GM23338 (cell line): ENCODE measurements around the gene GCN1. TPM values are rescaled to one million over a fixed set of nuclear protein-coding genes. Genes with fewer than 3 reads are reported as not detected.

Experiments used
- ATAC-seq: fragments of 200-7000 bp; cut with Tn5 transposase; 3 replicates; pipeline ENCODE4 v1.9.1; 2020
- DNase-seq: peaks from one replicate; pipeline ENCODE4 v3.0.0-alpha.2; 2015; ENCODE audit warnings: low spot score
- H2AFZ ChIP-seq: fragments of 200-600 bp; sonication (generic); 2 replicates; pipeline ENCODE4 v1.8.0; 2016; ENCODE audit warnings: antibody characterized with exemption, mild to moderate bottlenecking, moderate library complexity
- H3F3A ChIP-seq: fragments of 200-600 bp; sonication (generic); replicated peaks from 2 replicates; pipeline ENCODE4 v1.8.0; 2017; ENCODE audit warnings: antibody characterized with exemption, mixed run types, low read depth
- H3K27ac ChIP-seq: fragments of 200-600 bp; sonication (generic); 2 replicates; pipeline ENCODE4 v1.6.1; 2016; ENCODE audit warnings: low read depth
- H3K27me3 ChIP-seq: fragments of 200-600 bp; sonication (generic); 2 replicates; pipeline ENCODE4 v1.8.0; 2016; ENCODE audit warnings: mild to moderate bottlenecking, mixed run types, moderate library complexity; ENCODE audit not compliant: insufficient read depth
- H3K36me3 ChIP-seq: fragments of 200-600 bp; sonication (generic); 2 replicates; pipeline ENCODE4 v1.8.0; 2016; ENCODE audit warnings: mild to moderate bottlenecking; ENCODE audit not compliant: insufficient read depth
- H3K4me1 ChIP-seq: fragments of 200-600 bp; sonication (generic); 2 replicates; pipeline ENCODE4 v1.8.0; 2016; ENCODE audit warnings: mild to moderate bottlenecking, moderate library complexity; ENCODE audit not compliant: insufficient read depth
- H3K4me2 ChIP-seq: fragments of 200-600 bp; sonication (generic); 2 replicates; pipeline ENCODE4 v1.7.1; 2017; ENCODE audit warnings: mixed run types
- H3K4me3 ChIP-seq: fragments of 200-600 bp; sonication (generic); 2 replicates; pipeline ENCODE4 v1.6.1; 2016; ENCODE audit warnings: mixed run types
- H3K79me2 ChIP-seq: fragments of 200-600 bp; sonication (generic); replicated peaks from 2 replicates; pipeline ENCODE4 v1.8.0; 2017; ENCODE audit warnings: mild to moderate bottlenecking; ENCODE audit not compliant: insufficient read depth
- H3K9me2 ChIP-seq: fragments of 200-600 bp; sonication (generic); 2 replicates; pipeline ENCODE4 v1.8.0; 2017; ENCODE audit not compliant: insufficient read depth
- H4K20me1 ChIP-seq: fragments of 200-600 bp; sonication (generic); replicated peaks from 2 replicates; pipeline ENCODE4 v1.8.0; 2017; ENCODE audit warnings: mild to moderate bottlenecking; ENCODE audit not compliant: insufficient read depth
- H3K27ac Mint-ChIP-seq: 2 replicates; pipeline ENCODE4 v1.8.0; 2020; ENCODE audit warnings: inconsistent platforms, mild to moderate bottlenecking, moderate library complexity, mixed read lengths
- H3K27me3 Mint-ChIP-seq: 3 replicates; pipeline ENCODE4 v1.8.0; 2022; ENCODE audit warnings: low read depth, mild to moderate bottlenecking, moderate library complexity, mixed read lengths, inconsistent platforms; ENCODE audit not compliant: insufficient read depth, poor library complexity
- H3K36me3 Mint-ChIP-seq: 3 replicates; pipeline ENCODE4 v1.8.0; 2021; ENCODE audit warnings: low read depth, mild to moderate bottlenecking, inconsistent platforms, moderate library complexity, mixed read lengths
- H3K4me1 Mint-ChIP-seq: 3 replicates; pipeline ENCODE4 v1.8.0; 2020; ENCODE audit warnings: mild to moderate bottlenecking, inconsistent platforms, mixed read lengths
- H3K4me3 Mint-ChIP-seq: 3 replicates; pipeline ENCODE4 v1.8.0; 2021; ENCODE audit warnings: moderate library complexity, mild to moderate bottlenecking, inconsistent platforms, mixed read lengths
- H3K9me3 Mint-ChIP-seq: 3 replicates; pipeline ENCODE4 v1.8.0; 2020; ENCODE audit warnings: moderate library complexity, mild to moderate bottlenecking, inconsistent platforms, mixed read lengths
- CREB1 ChIP-seq: fragments of 250-450 bp; sonication (Bioruptor Pico); IDR thresholded peaks from 2 replicates; pipeline ENCODE4 v1.5.0; 2020; ENCODE audit warnings: low read depth, mild to moderate bottlenecking, moderate library complexity
- EZH2 ChIP-seq: fragments of 200-600 bp; sonication (generic); IDR thresholded peaks from one replicate; pipeline ENCODE4 v1.8.0; 2017; ENCODE audit warnings: antibody characterized with exemption, mild to moderate bottlenecking, low read depth; ENCODE audit not compliant: unreplicated experiment
- EZH2phosphoT487 ChIP-seq: fragments of 200-600 bp; sonication (generic); IDR thresholded peaks from one replicate; pipeline ENCODE4 v1.8.1; 2018; ENCODE audit warnings: antibody characterized with exemption; ENCODE audit not compliant: unreplicated experiment
- JUNB ChIP-seq: IDR thresholded peaks from one replicate; pipeline ENCODE4 v1.6.1; 2016; ENCODE audit warnings: antibody characterized with exemption; ENCODE audit not compliant: unreplicated experiment
- NANOG ChIP-seq: IDR thresholded peaks from 2 replicates; pipeline ENCODE4 v1.6.1; 2016; ENCODE audit warnings: antibody characterized with exemption, borderline replicate concordance
- POLR2AphosphoS5 ChIP-seq: IDR thresholded peaks from 2 replicates; pipeline ENCODE4 v1.6.1; 2016; ENCODE audit warnings: antibody characterized with exemption, low read depth
- REST ChIP-seq: IDR thresholded peaks from one replicate; pipeline ENCODE4 v1.6.1; 2018; ENCODE audit warnings: antibody characterized with exemption; ENCODE audit not compliant: unreplicated experiment
- STAT1 ChIP-seq: IDR thresholded peaks from one replicate; pipeline ENCODE4 v1.6.1; 2016; ENCODE audit warnings: antibody characterized with exemption; ENCODE audit not compliant: unreplicated experiment
- ZNF114 ChIP-seq: fragments of 250-450 bp; sonication (Bioruptor Pico); IDR thresholded peaks from 2 replicates; pipeline ENCODE4 v1.5.0; 2020; ENCODE audit warnings: mild to moderate bottlenecking, moderate library complexity
- ZNF331 ChIP-seq: fragments of 250-450 bp; sonication (Bioruptor Pico); IDR thresholded peaks from 2 replicates; pipeline ENCODE4 v1.5.0; 2020; ENCODE audit warnings: low read depth, mild to moderate bottlenecking, moderate library complexity
- polyA plus RNA-seq: library from polyadenylated mRNA; unstranded; fragments of >200 nt; fragmentation: Nextera tagmentation; extraction: Ambion mirVana; gene quantifications from 2 replicates; pipeline ENCODE4 v1.2.1, GENCODE V29; 2016
- total RNA-seq: library from RNA; depleted of rRNA; stranded (reverse); fragments of >200 nt; shearing (Covaris generic); gene quantifications from 2 replicates; pipeline ENCODE4 v1.2.3, GENCODE V29; 2014
- TF ChIP-seq, protein P1 (sequence below): IDR thresholded peaks from 2 replicates; pipeline ENCODE4 v1.6.1; 2016; ENCODE audit warnings: antibody characterized with exemption
- TF ChIP-seq, protein P2 (sequence below), 2 experiments: fragments of 200-600 bp in 1 of 2; sonication (generic) in 1 of 2; conservative IDR thresholded peaks; 2 replicates each; pipeline versions ENCODE4 v1.5.1 to v1.6.1; 2016 to 2017; ENCODE audit warnings: antibody characterized with exemption in 2 of 2, low read depth in 2 of 2, mild to moderate bottlenecking in 2 of 2, moderate library complexity in 1 of 2

Gene GCN1
- total and polyA plus RNA-seq, 2 experiments from 2014 or later = 18.0 to 177 TPM

GRCh38 chr12:120158351-120158750 is 36.2 kb downstream of the GCN1 start (continued):
- TF ChIP-seq, protein P1, sequence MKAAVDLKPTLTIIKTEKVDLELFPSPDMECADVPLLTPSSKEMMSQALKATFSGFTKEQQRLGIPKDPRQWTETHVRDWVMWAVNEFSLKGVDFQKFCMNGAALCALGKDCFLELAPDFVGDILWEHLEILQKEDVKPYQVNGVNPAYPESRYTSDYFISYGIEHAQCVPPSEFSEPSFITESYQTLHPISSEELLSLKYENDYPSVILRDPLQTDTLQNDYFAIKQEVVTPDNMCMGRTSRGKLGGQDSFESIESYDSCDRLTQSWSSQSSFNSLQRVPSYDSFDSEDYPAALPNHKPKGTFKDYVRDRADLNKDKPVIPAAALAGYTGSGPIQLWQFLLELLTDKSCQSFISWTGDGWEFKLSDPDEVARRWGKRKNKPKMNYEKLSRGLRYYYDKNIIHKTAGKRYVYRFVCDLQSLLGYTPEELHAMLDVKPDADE = no peak
- TF ChIP-seq STAT1 (no peak), EZH2phosphoT487 (no peak)

DNA sequence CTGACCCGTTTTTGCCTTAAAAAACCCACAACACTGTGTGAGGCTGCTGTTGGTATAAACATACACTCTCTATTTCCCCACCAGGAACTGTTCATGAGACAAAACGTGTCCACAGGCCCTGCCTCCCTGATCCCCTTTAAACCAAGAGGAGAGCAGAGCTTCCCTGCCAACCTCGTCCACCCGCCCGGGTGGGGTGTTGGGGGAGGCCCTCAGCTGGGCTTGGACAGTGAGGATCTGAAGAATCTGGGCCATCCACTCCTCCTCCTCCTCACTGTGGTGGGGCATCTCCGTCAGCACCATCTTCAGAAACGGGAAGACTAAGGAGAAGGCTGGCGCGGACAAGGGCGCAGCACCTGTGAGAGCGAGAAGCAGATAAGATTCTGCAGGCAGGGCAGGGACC is 36.8 kb downstream of the GCN1 start:
- no peaks in the 10 kb centered on the region for H3K79me2 ChIP-seq
- no peaks in the 10 kb centered on the region for H3K4me1 Mint-ChIP-seq
- no peak for ATAC-seq
- no peak overlapping the region for H3K27ac ChIP-seq
- no peak overlapping the region for H3K4me2 ChIP-seq
- H3K9me3 Mint-ChIP-seq = no peaks in the 10 kb centered on the region; the same call in 2 of the 3 replicates
- H3F3A ChIP-seq = 0 out of 2 replicates have a peak, but pooled peaks cover 7% of the 10 kb centered on the region
- no peak overlapping the region for H3K4me3 Mint-ChIP-seq
- no peak overlapping the region for H3K4me3 ChIP-seq
- no peak overlapping the region for H2AFZ ChIP-seq
- H3K27me3 Mint-ChIP-seq = no peaks in the 10 kb centered on the region
- H3K36me3 Mint-ChIP-seq = peaks cover 95% of the 10 kb centered on the region
- peaks cover 64% of the 10 kb centered on the region for H3K36me3 ChIP-seq
- H4K20me1 ChIP-seq = 0 out of 2 replicates have a peak, but pooled peaks cover 5% of the 10 kb centered on the region
- no peaks in the 10 kb centered on the region for H3K4me1 ChIP-seq
- H3K27ac Mint-ChIP-seq = no peak overlapping the region
- TF ChIP-seq ZNF331 = no peak
- no peak for DNase-seq
- H3K27me3 ChIP-seq = no peaks in the 10 kb centered on the region
- no peaks in the 10 kb centered on the region for H3K9me2 ChIP-seq

DNA sequence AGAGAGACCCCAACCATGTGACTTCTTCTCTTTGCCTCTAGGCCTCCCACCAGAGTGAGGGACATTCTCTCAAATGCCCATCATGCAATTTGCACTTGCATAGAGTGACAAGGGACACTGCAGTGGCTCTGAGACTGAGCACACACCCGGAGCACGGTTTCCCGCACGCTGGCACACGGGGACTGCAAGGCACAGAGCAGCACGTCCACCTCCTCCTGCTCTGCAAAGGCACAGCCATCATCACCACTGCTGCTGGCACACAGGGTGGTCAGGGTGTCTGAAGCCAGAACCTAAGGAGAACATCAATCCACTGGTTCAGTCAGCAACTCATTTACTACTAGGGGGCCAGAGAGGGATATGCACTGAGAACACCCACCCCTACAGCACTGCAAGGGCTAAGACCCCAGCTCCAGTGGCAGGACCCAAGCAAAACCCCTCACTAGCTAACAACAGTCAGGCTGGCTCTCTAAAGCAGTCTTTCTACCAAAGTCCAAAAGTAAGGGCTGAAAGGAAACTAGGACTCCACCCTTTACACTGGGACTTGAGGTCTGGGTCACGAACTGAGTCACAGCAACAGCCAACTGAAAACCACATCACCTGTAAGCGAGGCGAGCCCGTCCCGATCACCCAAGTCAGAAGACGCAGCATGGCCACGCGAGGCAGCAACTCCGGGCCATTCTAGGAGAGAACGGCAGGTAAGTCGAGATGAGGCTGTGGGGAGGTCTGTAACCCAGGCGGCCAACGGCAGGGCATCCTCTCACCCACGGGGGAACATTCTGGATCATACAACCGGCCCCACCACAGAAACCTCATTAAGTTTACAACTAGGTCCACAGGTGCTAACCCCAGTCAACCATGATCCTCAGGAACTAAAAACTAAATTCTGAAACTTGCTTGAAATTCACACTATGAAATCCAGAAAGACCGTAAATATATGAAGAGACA is 37.9 kb downstream of the GCN1 start:
- Mint-ChIP-seq H3K27ac (no peak overlapping the region), H3K4me3 (no peak overlapping the region), H3K4me1 (no peaks in the 10 kb centered on the region), H3K36me3 (peaks cover 91% of the 10 kb centered on the region), H3K9me3 (no peaks in the 10 kb centered on the region; the same call in 2 of the 3 replicates), H3K27me3 (no peaks in the 10 kb centered on the region)
- DNase-seq (no peak), ATAC-seq (no peak)
- 0 out of 2 replicates have a peak, but pooled peaks cover 8% of the 10 kb centered on the region for H3F3A ChIP-seq
- H3K4me2 ChIP-seq = no peak overlapping the region
- no peaks in the 10 kb centered on the region for H3K4me1 ChIP-seq
- H3K4me3 ChIP-seq = no peak overlapping the region
- 0 out of 2 replicates have a peak, but pooled peaks cover 5% of the 10 kb centered on the region for H4K20me1 ChIP-seq
- no peaks in the 10 kb centered on the region for H3K9me2 ChIP-seq
- H2AFZ ChIP-seq = no peak overlapping the region
- H3K79me2 ChIP-seq = no peaks in the 10 kb centered on the region
- H3K27me3 ChIP-seq = no peaks in the 10 kb centered on the region
- no peak overlapping the region for H3K27ac ChIP-seq
- peaks cover 56% of the 10 kb centered on the region for H3K36me3 ChIP-seq
- TF ChIP-seq POLR2AphosphoS5 (no peak), REST (no peak), CREB1 (CRISPR knock-in tag) (no peak), JUNB (no peak), ZNF114 (CRISPR knock-in tag) (no peak), EZH2 (no peak), ZNF331 (no peak), EZH2phosphoT487 (no peak), NANOG (no peak), STAT1 (no peak)
- TF ChIP-seq, protein P2, sequence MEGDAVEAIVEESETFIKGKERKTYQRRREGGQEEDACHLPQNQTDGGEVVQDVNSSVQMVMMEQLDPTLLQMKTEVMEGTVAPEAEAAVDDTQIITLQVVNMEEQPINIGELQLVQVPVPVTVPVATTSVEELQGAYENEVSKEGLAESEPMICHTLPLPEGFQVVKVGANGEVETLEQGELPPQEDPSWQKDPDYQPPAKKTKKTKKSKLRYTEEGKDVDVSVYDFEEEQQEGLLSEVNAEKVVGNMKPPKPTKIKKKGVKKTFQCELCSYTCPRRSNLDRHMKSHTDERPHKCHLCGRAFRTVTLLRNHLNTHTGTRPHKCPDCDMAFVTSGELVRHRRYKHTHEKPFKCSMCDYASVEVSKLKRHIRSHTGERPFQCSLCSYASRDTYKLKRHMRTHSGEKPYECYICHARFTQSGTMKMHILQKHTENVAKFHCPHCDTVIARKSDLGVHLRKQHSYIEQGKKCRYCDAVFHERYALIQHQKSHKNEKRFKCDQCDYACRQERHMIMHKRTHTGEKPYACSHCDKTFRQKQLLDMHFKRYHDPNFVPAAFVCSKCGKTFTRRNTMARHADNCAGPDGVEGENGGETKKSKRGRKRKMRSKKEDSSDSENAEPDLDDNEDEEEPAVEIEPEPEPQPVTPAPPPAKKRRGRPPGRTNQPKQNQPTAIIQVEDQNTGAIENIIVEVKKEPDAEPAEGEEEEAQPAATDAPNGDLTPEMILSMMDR (conservative IDR thresholded peaks at IDR 0.05; ENCODE audit: low read depth in 2 of 2) = no peak
